OCI-LY7 (cell line): ENCODE measurements around the gene AKT2. TPM values are rescaled to one million over a fixed set of nuclear protein-coding genes. Genes with fewer than 3 reads are reported as not detected.

ENCODE experiments used
- BruUV-seq: library from RNA; stranded (reverse); fragments of 400-500 nt; replicated peaks from 2 replicates; lab custom pipeline; 2021; lab: Mats Ljungman, UMichigan
- CTCF ChIA-PET: fragments of 300-600 bp; sonication (Branson Sonifier 250); formaldehyde crosslinking; loops from one replicate; lab custom pipeline; 2022; ENCODE audit warnings: antibody characterized with exemption; ENCODE audit not compliant: unreplicated experiment; lab: Charles Lee
- POLR2A ChIA-PET: fragments of 300-600 bp; sonication (Branson Sonifier 250); formaldehyde crosslinking; loops from one replicate; lab custom pipeline; 2022; ENCODE audit warnings: antibody characterized with exemption; lab: Charles Lee
- DNase-seq: peaks from one replicate; pipeline ENCODE4 v3.0.0-alpha.2; 2015; ENCODE audit warnings: low spot score
- H2AFZ ChIP-seq: fragments of 200-600 bp; sonication (generic), shearing (Covaris generic); 2 replicates; pipeline ENCODE4 v1.6.1; 2014; ENCODE audit warnings: mild to moderate bottlenecking, antibody characterized with exemption, low read length, moderate library complexity
- H3K27ac ChIP-seq: fragments of 200-600 bp; sonication (generic); 2 replicates; pipeline ENCODE4 v1.5.1; 2014; ENCODE audit warnings: mixed run types, low read depth, mild to moderate bottlenecking, moderate library complexity, low read length, inconsistent platforms; ENCODE audit not compliant: poor library complexity, severe bottlenecking
- H3K36me3 ChIP-seq: fragments of 200-600 bp; sonication (generic); 2 replicates; pipeline ENCODE4 v1.6.1; 2014; ENCODE audit warnings: mild to moderate bottlenecking, antibody characterized with exemption, low read length, moderate library complexity, mixed read lengths; ENCODE audit not compliant: insufficient read depth
- H3K4me1 ChIP-seq: fragments of 200-600 bp; sonication (generic); 2 replicates; pipeline ENCODE4 v1.5.1; 2014; ENCODE audit warnings: mild to moderate bottlenecking, low read length; ENCODE audit not compliant: insufficient read depth, poor library complexity, severe bottlenecking
- H3K4me2 ChIP-seq: fragments of 200-600 bp; sonication (generic); 2 replicates; pipeline ENCODE4 v1.6.1; 2014; ENCODE audit warnings: mild to moderate bottlenecking, low read length
- H3K4me3 ChIP-seq: fragments of 200-600 bp; sonication (generic); 2 replicates; pipeline ENCODE4 v1.5.1; 2014; ENCODE audit warnings: mild to moderate bottlenecking, low read depth, low read length; ENCODE audit not compliant: poor library complexity, severe bottlenecking
- H3K79me2 ChIP-seq: fragments of 200-600 bp; sonication (generic); 2 replicates; pipeline ENCODE4 v1.6.1; 2016; ENCODE audit warnings: low read depth, mild to moderate bottlenecking, low read length, moderate library complexity, mixed read lengths; ENCODE audit not compliant: insufficient read depth
- H3K9me2 ChIP-seq: fragments of 200-600 bp; sonication (generic); 2 replicates; pipeline ENCODE4 v1.6.1; 2016; ENCODE audit warnings: mild to moderate bottlenecking, low read length, mixed read lengths; ENCODE audit not compliant: insufficient read depth
- H3K9me3 ChIP-seq: fragments of 200-600 bp; sonication (generic); 2 replicates; pipeline ENCODE4 v1.6.1; 2014; ENCODE audit warnings: mild to moderate bottlenecking, mixed run types, low read length, mixed read lengths
- H4K20me1 ChIP-seq: fragments of 200-600 bp; sonication (generic); 2 replicates; pipeline ENCODE4 v1.6.1; 2014; ENCODE audit warnings: mild to moderate bottlenecking, antibody characterized with exemption, low read length, moderate library complexity, mixed read lengths; ENCODE audit not compliant: insufficient read depth
- EZH2phosphoT487 ChIP-seq: fragments of 200-600 bp; sonication (generic); IDR thresholded peaks from 2 replicates; pipeline ENCODE4 v1.6.1; 2018; ENCODE audit warnings: low read depth, borderline replicate concordance, mild to moderate bottlenecking, mixed run types, antibody characterized with exemption, low read length, moderate library complexity, mixed read lengths
- intact Hi-C: fragments of 100-400 bp; cut with micrococcal nuclease; formaldehyde crosslinking; loops from one replicate; pipeline ENCODE4 v1.10.0; 2022; ENCODE audit not compliant: unreplicated experiment
- total RNA-seq, 2 experiments: library from RNA; depleted of rRNA in 1 of 2; stranded (reverse); fragments of >200 nt in 1 of 2; shearing (Covaris generic) in 1 of 2; gene quantifications; 2 replicates each; pipeline ENCODE4 v1.2.3, GENCODE V29; 2014 to 2022
- TF ChIP-seq, protein P1 (sequence below): fragments of 200-600 bp; sonication (generic); conservative IDR thresholded peaks from 2 replicates; pipeline ENCODE4 v1.5.1; 2014; ENCODE audit warnings: mild to moderate bottlenecking, antibody characterized with exemption, low read length, moderate library complexity, mixed read lengths

The AKT2 gene
- total RNA-seq, 2 experiments from 2014 or later: 116 to 197 TPM

DNA sequence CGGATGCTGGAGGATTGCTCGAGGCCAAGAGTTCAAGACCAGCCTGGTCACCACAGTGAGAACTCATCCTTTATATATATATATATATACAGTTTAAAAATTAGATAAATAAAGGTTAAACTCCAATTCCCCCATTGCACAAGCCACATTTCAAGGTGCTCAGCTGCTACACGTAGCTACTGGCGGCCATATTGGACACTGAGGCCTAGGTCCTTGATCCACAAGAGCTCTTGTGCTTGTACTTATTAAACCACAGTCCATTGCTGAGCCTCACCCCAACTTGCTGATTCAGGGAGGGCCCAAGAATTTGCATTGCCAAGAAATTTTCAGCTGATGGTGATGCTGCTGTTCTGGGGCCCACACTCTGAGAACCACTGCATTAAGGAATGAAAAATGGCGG, 76.5 kb downstream of the AKT2 start:
- no peak overlapping the region for H3K27ac ChIP-seq
- no peak for DNase-seq
- intact Hi-C loops: no loop called here
- no peaks in the 10 kb centered on the region; the same call in 1 of the 2 replicates for H3K36me3 ChIP-seq
- H2AFZ ChIP-seq: no peak overlapping the region
- no peak overlapping the region for H3K4me3 ChIP-seq
- BruUV-seq: no TSS peak
- CTCF ChIA-PET: no interaction called here
- H3K9me3 ChIP-seq: no peaks in the 10 kb centered on the region
- no peaks in the 10 kb centered on the region for H3K4me1 ChIP-seq
- TF ChIP-seq, protein P1, sequence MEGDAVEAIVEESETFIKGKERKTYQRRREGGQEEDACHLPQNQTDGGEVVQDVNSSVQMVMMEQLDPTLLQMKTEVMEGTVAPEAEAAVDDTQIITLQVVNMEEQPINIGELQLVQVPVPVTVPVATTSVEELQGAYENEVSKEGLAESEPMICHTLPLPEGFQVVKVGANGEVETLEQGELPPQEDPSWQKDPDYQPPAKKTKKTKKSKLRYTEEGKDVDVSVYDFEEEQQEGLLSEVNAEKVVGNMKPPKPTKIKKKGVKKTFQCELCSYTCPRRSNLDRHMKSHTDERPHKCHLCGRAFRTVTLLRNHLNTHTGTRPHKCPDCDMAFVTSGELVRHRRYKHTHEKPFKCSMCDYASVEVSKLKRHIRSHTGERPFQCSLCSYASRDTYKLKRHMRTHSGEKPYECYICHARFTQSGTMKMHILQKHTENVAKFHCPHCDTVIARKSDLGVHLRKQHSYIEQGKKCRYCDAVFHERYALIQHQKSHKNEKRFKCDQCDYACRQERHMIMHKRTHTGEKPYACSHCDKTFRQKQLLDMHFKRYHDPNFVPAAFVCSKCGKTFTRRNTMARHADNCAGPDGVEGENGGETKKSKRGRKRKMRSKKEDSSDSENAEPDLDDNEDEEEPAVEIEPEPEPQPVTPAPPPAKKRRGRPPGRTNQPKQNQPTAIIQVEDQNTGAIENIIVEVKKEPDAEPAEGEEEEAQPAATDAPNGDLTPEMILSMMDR: no peak
- no peak for TF ChIP-seq EZH2phosphoT487
- H4K20me1 ChIP-seq: no peaks in the 10 kb centered on the region
- POLR2A ChIA-PET: no interaction called here
- no peak overlapping the region for H3K4me2 ChIP-seq
- H3K79me2 ChIP-seq: no peaks in the 10 kb centered on the region
- H3K9me2 ChIP-seq: no peaks in the 10 kb centered on the region

DNA sequence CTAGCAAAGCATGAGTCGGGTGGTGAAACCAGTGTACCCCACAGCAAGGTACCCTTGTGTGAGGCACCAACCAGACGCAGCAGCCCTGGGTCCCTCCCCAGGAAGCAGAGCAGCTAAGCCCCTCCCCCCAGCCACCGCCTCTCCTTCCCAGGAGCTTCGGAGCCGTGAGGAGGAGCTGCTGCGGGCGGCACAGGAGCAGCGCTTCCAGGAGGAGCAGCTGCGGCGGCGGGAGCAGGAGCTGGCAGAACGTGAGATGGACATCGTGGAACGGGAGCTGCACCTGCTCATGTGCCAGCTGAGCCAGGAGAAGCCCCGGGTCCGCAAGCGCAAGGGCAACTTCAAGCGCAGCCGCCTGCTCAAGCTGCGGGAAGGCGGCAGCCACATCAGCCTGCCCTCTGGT, 79.4 kb downstream of the AKT2 start:
- Histone ChIP-seq H3K79me2 (no peaks in the 10 kb centered on the region), H3K9me3 (no peaks in the 10 kb centered on the region), H3K4me3 (no peak overlapping the region), H3K9me2 (no peaks in the 10 kb centered on the region), H3K4me2 (no peak overlapping the region), H3K4me1 (no peaks in the 10 kb centered on the region), H4K20me1 (no peaks in the 10 kb centered on the region), H2AFZ (no peak overlapping the region), H3K27ac (no peak overlapping the region), H3K36me3 (no peaks in the 10 kb centered on the region; the same call in 1 of the 2 replicates)
- ChIA-PET CTCF (no interaction called here), POLR2A (no interaction called here)
- no peak for DNase-seq
- intact Hi-C loops: no loop called here
- TF ChIP-seq EZH2phosphoT487: no peak
- TF ChIP-seq, protein P1: no peak
- BruUV-seq: no TSS peak

DNA sequence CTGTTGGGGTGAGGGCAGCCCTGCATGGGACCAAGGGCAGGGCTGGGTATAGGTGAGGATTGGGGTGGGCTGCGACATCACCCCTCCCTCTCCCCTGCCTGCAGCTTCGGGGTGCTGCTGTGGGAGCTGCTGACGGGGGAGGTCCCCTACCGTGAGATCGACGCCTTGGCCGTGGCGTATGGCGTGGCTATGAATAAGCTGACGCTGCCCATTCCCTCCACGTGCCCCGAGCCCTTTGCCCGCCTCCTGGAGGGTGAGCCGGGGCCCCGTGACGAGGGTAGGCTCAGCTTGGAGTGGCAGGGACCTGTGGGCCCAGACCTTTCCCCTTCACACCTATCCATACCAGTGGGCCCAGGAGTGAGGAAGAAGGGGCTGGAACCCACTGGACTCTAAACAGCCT, 80.8 kb downstream of the AKT2 start:
- no peak for DNase-seq
- Histone ChIP-seq H3K36me3 (no peaks in the 10 kb centered on the region; the same call in 1 of the 2 replicates), H3K79me2 (no peaks in the 10 kb centered on the region), H2AFZ (no peak overlapping the region), H3K9me3 (no peaks in the 10 kb centered on the region), H3K4me1 (no peaks in the 10 kb centered on the region), H3K4me2 (no peak overlapping the region), H3K27ac (no peak overlapping the region), H3K9me2 (no peaks in the 10 kb centered on the region), H3K4me3 (no peak overlapping the region), H4K20me1 (no peaks in the 10 kb centered on the region)
- BruUV-seq: no TSS peak
- ChIA-PET POLR2A (no interaction called here), CTCF (interaction anchor here (0.6 kb wide), 1 partner anchor 19 kb away, joined by 4 read pairs; no protein-coding TSS in a partner anchor)
- intact Hi-C loops: no loop called here
- TF ChIP-seq, protein P1: no peak
